HG03469 (cell line): ENCODE data around the gene SMG9.
"Not testable (repeated sequence)": the region's sequence is repeated elsewhere in the genome, so short reads cannot be mapped to it uniquely, and the experiment has no call there.

Experiments
- ATAC-seq: cut with Tn5 transposase; IDR thresholded peaks from one replicate; pipeline ENCODE4 v1.9.1; 2021; ENCODE audit warnings: mild to moderate bottlenecking, moderate library complexity, moderate number of reproducible peaks; ENCODE audit not compliant: unreplicated experiment

Gene SMG9

DNA sequence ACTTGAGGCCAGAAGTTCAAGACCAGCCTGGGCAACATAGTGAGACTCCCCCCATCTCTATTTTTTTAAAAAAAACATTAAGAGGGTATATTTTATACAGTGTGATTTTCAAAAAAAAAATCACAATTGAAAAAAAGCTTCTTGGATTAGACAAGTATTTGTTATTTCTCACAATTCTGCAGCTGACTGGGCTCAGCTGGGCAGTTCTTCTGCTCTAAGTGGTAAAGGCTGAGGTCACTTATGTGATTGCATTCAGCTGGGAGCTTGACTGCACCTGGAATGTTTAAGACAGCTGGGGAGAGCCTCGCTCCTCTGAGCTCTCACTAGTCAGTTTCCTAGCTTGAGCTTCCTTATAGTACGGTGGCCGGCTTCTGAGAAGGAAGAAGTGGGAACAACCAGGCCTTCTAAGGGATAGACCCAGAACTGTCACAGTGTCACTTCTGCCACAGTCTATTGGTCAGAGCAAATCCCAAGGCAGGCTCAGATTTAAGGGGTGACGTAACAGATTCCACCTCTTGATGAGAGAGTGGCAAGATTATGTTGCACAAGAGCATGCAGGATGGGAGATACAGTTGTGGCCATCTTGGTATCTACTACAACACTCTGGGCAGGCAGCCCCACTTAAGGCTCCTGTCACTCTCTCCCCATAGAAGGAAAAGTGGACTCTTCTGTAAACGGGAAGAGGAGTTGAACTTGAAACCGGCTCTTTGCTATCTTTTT is 58.6 kb downstream of the SMG9 start:
- ATAC-seq = no peak

- no peak for ATAC-seq
Observed at GRCh38 chr19:43694553-43694952, 60.2 kb downstream of the SMG9 start.

GRCh38 chr19:43692877-43693276 is 61.9 kb downstream of the SMG9 start:
- no peak for ATAC-seq

GRCh38 chr19:43692385-43692784 is 62.4 kb downstream of the SMG9 start:
- ATAC-seq = no peak

DNA sequence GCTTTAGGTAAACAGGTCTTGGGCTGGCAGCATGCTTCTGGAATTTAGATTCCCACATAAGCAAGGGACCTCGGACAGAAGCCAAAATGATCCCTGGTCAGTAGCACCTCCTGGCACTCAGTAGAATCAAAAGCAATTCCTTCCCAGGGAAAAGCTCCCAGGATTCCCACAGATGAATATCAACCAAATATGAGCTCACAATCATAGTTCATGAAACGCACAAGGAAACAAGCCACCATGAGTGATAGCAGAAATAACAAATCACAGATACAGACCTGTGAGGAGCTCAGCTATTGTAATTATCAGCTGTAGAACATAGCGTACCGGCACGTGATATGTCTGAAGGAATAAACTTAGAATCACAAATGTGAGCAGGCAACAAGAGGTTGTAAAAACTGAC is 63.0 kb downstream of the SMG9 start:
- ATAC-seq = no peak

DNA sequence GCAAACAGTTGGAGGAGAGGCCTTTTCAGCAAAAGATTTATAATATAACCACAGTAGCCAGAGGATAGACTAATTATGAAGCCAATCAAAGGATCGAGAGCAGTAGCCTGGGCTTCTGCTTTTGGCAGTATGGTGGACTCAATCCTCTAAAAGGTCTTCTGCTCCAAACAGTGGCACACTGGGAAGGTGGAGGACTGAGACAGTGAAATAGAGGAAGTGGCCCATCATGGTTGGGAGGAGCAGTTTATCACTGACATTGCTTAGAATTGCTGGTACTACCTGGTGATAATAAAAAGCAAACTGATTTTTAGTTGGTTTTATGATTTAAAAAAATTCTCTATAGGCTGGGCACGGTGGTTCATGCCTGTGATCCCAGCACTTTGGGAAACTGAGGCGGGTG is 63.9 kb downstream of the SMG9 start:
- no peak for ATAC-seq

- ATAC-seq = no peak
Observed at GRCh38 chr19:43690444-43690843, 64.3 kb downstream of the SMG9 start.

DNA sequence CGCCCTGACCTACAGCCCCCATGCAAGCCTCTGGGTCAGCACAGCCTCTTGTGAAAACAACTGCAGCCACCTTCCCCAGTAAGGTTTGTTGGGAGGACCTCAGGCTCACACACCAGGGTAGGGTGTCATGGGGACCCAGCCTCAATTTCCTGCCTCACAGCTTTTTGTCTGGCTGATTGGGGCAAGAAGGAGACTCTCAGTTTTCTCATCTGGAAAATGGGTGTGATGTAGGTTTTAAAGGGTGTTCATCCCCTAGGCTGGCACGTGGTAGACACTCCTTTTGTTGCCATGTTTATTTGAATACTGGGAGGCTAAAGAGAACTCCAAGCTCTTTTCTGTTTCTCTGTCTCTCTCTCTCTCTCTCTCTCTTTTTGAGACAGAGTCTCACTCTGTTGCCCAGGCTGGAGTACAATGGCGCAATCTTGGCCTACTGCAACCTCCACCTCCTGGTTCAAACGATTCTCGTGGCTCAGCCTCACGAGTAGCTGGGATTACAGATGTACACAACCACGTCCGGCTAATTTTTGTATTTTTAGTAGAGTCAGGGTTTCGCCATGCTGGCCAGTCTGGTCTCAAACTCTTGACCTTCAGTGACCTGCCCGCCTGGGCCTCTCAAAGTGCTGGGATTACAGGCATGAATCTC is 66.6 kb downstream of the SMG9 start:
- no peak for ATAC-seq

DNA sequence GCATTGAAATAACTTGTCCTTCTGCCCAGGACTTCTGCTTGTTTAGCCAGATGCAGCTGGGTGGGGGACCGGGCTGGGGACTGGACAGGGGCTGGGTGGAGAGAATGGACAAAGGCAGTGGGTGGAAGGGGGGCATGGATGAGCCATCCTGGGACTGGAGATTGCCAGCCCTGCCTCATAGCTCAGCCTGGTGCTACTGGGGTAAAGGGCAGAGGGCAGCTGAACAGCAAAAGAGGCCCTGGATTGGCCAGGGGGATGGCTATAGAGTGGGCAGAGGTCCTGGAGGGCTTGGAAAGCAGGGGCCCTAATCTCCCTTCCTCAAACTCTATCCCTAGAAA is 67.1 kb downstream of the SMG9 start:
- ATAC-seq = no peak

GRCh38 chr19:43684326-43684725 is 70.4 kb downstream of the SMG9 start:
- ATAC-seq = no peak

- no peak for ATAC-seq
Observed at GRCh38 chr19:43683905-43684304, 70.9 kb downstream of the SMG9 start.

GRCh38 chr19:43682824-43683661 is 71.7 kb downstream of the SMG9 start:
- no peak for ATAC-seq

DNA sequence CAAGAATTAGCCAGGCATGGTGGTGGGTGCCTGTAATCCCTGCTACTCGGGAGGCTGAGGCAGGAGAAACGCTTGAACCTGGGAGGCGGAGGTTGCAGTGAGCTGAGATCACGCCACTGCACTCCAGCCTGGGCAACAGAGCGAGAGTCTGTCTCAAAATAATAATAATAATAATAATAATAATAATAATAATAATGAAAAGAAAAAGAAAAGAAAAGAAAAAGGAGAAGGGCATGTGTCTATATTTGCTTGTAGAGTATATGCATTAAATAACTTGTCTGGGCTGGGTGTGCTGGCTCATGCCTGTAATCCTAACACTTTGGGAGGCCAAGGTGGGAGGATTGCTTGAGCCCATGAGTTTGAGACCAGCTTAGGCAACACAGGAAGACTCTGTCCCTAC is 72.5 kb downstream of the SMG9 start:
- ATAC-seq = not testable (repeated sequence)

GRCh38 chr19:43681821-43682220 is 72.9 kb downstream of the SMG9 start:
- ATAC-seq = no peak

GRCh38 chr19:43678512-43679261 is 76.1 kb downstream of the SMG9 start:
- no peak for ATAC-seq
